Naive thymus-derived CD4-positive, alpha-beta T cell (primary cell): ENCODE data around the gene CLASRP. TPM values are rescaled to one million over a fixed set of nuclear protein-coding genes. Genes with fewer than 3 reads are reported as not detected.

ENCODE experiments used
- ATAC-seq: fragments of 150-1000 bp; cut with Tn5 transposase; 2 replicates; pipeline ENCODE4 v1.10.0; 2021; ENCODE audit warnings: mild to moderate bottlenecking, moderate library complexity
- CTCF ChIA-PET: fragments of 350-600 bp; sonication (Branson Sonifier 250); formaldehyde crosslinking; loops from one replicate; lab custom pipeline; 2021; ENCODE audit warnings: antibody characterized with exemption; lab: Charles Lee
- POLR2A ChIA-PET: fragments of 350-600 bp; sonication (Branson Sonifier 250); formaldehyde crosslinking; loops from one replicate; lab custom pipeline; 2021; ENCODE audit warnings: antibody characterized with exemption, inconsistent platforms; lab: Charles Lee
- DNase-seq, 9 donors: peaks; one replicate each; pipeline versions ENCODE4 v3.0.0 to v3.0.0-alpha.2; 2020 to 2022; ENCODE audit warnings: mixed read lengths in 1 of 9
- H3K27ac ChIP-seq: one replicate; pipeline ENCODE4 v1.7.0; 2013; ENCODE audit warnings: mild to moderate bottlenecking, low read depth, low read length, moderate library complexity
- H3K27me3 ChIP-seq, 2 donors: one replicate each; pipeline ENCODE4 v1.7.0; 2013; ENCODE audit warnings: low read length in 2 of 2, mild to moderate bottlenecking in 2 of 2, moderate library complexity in 2 of 2; ENCODE audit not compliant: control insufficient read depth in 2 of 2, insufficient read depth in 2 of 2
- H3K36me3 ChIP-seq, 3 experiments: 1 replicate in 2 of 3; 2 replicates in 1 of 3; pipeline ENCODE4 v1.7.0; 2013; ENCODE audit warnings: low read length in 3 of 3, mild to moderate bottlenecking in 3 of 3, moderate library complexity in 1 of 3; ENCODE audit not compliant: insufficient read depth in 3 of 3, control insufficient read depth in 2 of 3
- H3K4me1 ChIP-seq, 2 donors: one replicate each; pipeline ENCODE4 v1.7.0; 2013; ENCODE audit warnings: low read length in 2 of 2, mild to moderate bottlenecking in 2 of 2, moderate library complexity in 1 of 2; ENCODE audit not compliant: control insufficient read depth in 2 of 2, insufficient read depth in 2 of 2
- H3K4me3 ChIP-seq: 2 replicates; pipeline ENCODE4 v1.7.0; 2013; ENCODE audit warnings: mild to moderate bottlenecking, low read length
- H3K9me3 ChIP-seq, 3 experiments: 1 replicate in 2 of 3; 2 replicates in 1 of 3; pipeline ENCODE4 v1.7.0; 2013; ENCODE audit warnings: low read length in 3 of 3; ENCODE audit not compliant: control insufficient read depth in 2 of 3
- H3K27ac Mint-ChIP-seq, 9 donors: one replicate each; pipeline ENCODE4 v1.8.0; 2020 to 2022; ENCODE audit warnings: mixed read lengths in 9 of 9, mild to moderate bottlenecking in 8 of 9, moderate library complexity in 5 of 9, inconsistent platforms in 2 of 9
- H3K27me3 Mint-ChIP-seq, 5 donors: one replicate each; pipeline ENCODE4 v1.8.0; 2021 to 2022; ENCODE audit warnings: mixed read lengths in 5 of 5, mild to moderate bottlenecking in 1 of 5
- H3K36me3 Mint-ChIP-seq, 5 donors: one replicate each; pipeline ENCODE4 v1.8.0; 2020 to 2022; ENCODE audit warnings: mixed read lengths in 5 of 5, mild to moderate bottlenecking in 3 of 5, inconsistent platforms in 1 of 5
- H3K4me1 Mint-ChIP-seq, 7 donors: one replicate each; pipeline ENCODE4 v1.8.0; 2020 to 2022; ENCODE audit warnings: mixed read lengths in 7 of 7, mild to moderate bottlenecking in 3 of 7, inconsistent platforms in 1 of 7
- H3K4me3 Mint-ChIP-seq, 10 donors: one replicate each; pipeline ENCODE4 v1.8.0; 2020 to 2022; ENCODE audit warnings: mild to moderate bottlenecking in 10 of 10, mixed read lengths in 10 of 10, moderate library complexity in 6 of 10, inconsistent platforms in 2 of 10
- H3K9me3 Mint-ChIP-seq, 11 donors: one replicate each; pipeline ENCODE4 v1.8.0; 2020 to 2022; ENCODE audit warnings: mixed read lengths in 11 of 11, mild to moderate bottlenecking in 4 of 11, inconsistent platforms in 1 of 11, moderate library complexity in 1 of 11
- intact Hi-C, 2 donors: fragments of 100-400 bp; cut with micrococcal nuclease; formaldehyde crosslinking; loops; one replicate each; pipeline ENCODE4 v1.15.1; 2023
- polyA plus RNA-seq, 2 donors: library from polyadenylated mRNA; unstranded; fragments of 300-500 nt; fragmentation: Illumina TruSeq; gene quantifications; one replicate each; pipeline ENCODE4 v1.2.3, GENCODE V29; 2021
- total RNA-seq, 6 experiments: library from RNA in 5 of 6; stranded (reverse) in 5 of 6; gene quantifications; 1 replicate in 5 of 6; 2 replicates in 1 of 6; pipeline ENCODE4 v1.2.3 and lab custom pipeline; 2021 to 2026

The CLASRP gene
- total and polyA plus RNA-seq, 7 experiments from 2014 or later: 3.6 to 185 (median 152) TPM

- no peaks in the 10 kb centered on the region for H3K9me3 Mint-ChIP-seq
- no peaks in the 10 kb centered on the region for H3K4me1 Mint-ChIP-seq
- Histone ChIP-seq H3K27ac (no peak overlapping the region), H3K4me1 (no peaks in the 10 kb centered on the region), H3K9me3 (no peaks in the 10 kb centered on the region), H3K36me3 (peaks cover 4 to 53% (median 11%) of the 10 kb centered on the region in 3 experiments), H3K27me3 (no peaks in the 10 kb centered on the region), H3K4me3 (no peak overlapping the region)
- ATAC-seq (no peak), DNase-seq (no peak)
- H3K4me3 Mint-ChIP-seq: no peak overlapping the region
- H3K27ac Mint-ChIP-seq: peak overlapping the region in 2 of 9 donors; percentile 9 to 56
- no peaks in the 10 kb centered on the region for H3K27me3 Mint-ChIP-seq
- H3K36me3 Mint-ChIP-seq: peaks cover 0 to 35% (median 11%) of the 10 kb centered on the region in 5 donors
- intact Hi-C loops: no loop called here
- POLR2A ChIA-PET: interaction anchor here (1.2 kb wide), 1 partner anchor 12 kb away, joined by 5 read pairs; the partner anchor contains the start of gene CLASRP
- CTCF ChIA-PET: interaction anchor here (1.2 kb wide), 1 partner anchor 9 kb away, joined by 4 read pairs; no protein-coding TSS in a partner anchor
These were observed 11.5 kb upstream of the CLASRP start for GRCh38 chr19:45027371-45027770.

- no peak for DNase-seq
- H3K4me3 ChIP-seq: no peak overlapping the region
- no peak overlapping the region for H3K27ac ChIP-seq
- no peaks in the 10 kb centered on the region for H3K4me1 ChIP-seq
- Mint-ChIP-seq H3K4me3 (no peak overlapping the region), H3K27me3 (no peaks in the 10 kb centered on the region), H3K27ac (no peak overlapping the region), H3K36me3 (peaks cover 3 to 43% (median 11%) of the 10 kb centered on the region in 5 donors), H3K9me3 (no peaks in the 10 kb centered on the region), H3K4me1 (no peaks in the 10 kb centered on the region)
- no peak for ATAC-seq
- intact Hi-C loops: no loop called here
- POLR2A ChIA-PET: interaction anchor here (2.0 kb wide), 1 partner anchor 9 kb away, joined by 5 read pairs; no protein-coding TSS in a partner anchor
- CTCF ChIA-PET: no interaction called here
- H3K9me3 ChIP-seq: peaks cover 0 to 3% (median 0%) of the 10 kb centered on the region in 3 experiments
- H3K36me3 ChIP-seq: peaks cover 4 to 66% (median 18%) of the 10 kb centered on the region in 3 experiments
- no peaks in the 10 kb centered on the region for H3K27me3 ChIP-seq
These were observed 8.0 kb upstream of the CLASRP start for GRCh38 chr19:45030825-45031224.

- Histone ChIP-seq H3K27ac (no peak overlapping the region), H3K27me3 (no peaks in the 10 kb centered on the region), H3K9me3 (peaks cover 0 to 4% (median 0%) of the 10 kb centered on the region in 3 experiments), H3K4me1 (no peaks in the 10 kb centered on the region), H3K36me3 (peaks cover 4 to 66% (median 18%) of the 10 kb centered on the region in 3 experiments), H3K4me3 (no peak overlapping the region)
- peak overlapping the region in 1 of 9 donors; percentile 46 for H3K27ac Mint-ChIP-seq
- H3K36me3 Mint-ChIP-seq: peaks cover 3 to 43% (median 8%) of the 10 kb centered on the region in 5 donors
- no peak overlapping the region for H3K4me3 Mint-ChIP-seq
- ChIA-PET CTCF (no interaction called here), POLR2A (interaction anchor here (0.6 kb wide), 1 partner anchor 43 kb away, joined by 4 read pairs; no protein-coding TSS in a partner anchor)
- no peak for ATAC-seq
- H3K9me3 Mint-ChIP-seq: no peaks in the 10 kb centered on the region
- intact Hi-C loops: no loop called here
- no peaks in the 10 kb centered on the region for H3K27me3 Mint-ChIP-seq
- no peak for DNase-seq
- no peaks in the 10 kb centered on the region for H3K4me1 Mint-ChIP-seq
These were observed 6.4 kb upstream of the CLASRP start for GRCh38 chr19:45032421-45032820.

- no peak overlapping the region for H3K4me3 ChIP-seq
- peaks cover 0 to 4% (median 0%) of the 10 kb centered on the region in 3 experiments for H3K9me3 ChIP-seq
- CTCF ChIA-PET: no interaction called here
- intact Hi-C loops: no loop called here
- H3K27me3 Mint-ChIP-seq: no peaks in the 10 kb centered on the region
- ATAC-seq (no peak), DNase-seq (no peak)
- H3K27me3 ChIP-seq: no peaks in the 10 kb centered on the region
- peaks cover 0 to 4% (median 0%) of the 10 kb centered on the region in 11 donors for H3K9me3 Mint-ChIP-seq
- no peak overlapping the region for H3K27ac Mint-ChIP-seq
- no peak overlapping the region for H3K4me3 Mint-ChIP-seq
- peaks cover 10 to 59% (median 17%) of the 10 kb centered on the region in 3 experiments for H3K36me3 ChIP-seq
- peaks cover 15% of the 10 kb centered on the region in 2 donors for H3K4me1 ChIP-seq
- H3K36me3 Mint-ChIP-seq: peaks cover 2 to 40% (median 10%) of the 10 kb centered on the region in 5 donors
- POLR2A ChIA-PET: no interaction called here
- H3K27ac ChIP-seq: no peak overlapping the region
- H3K4me1 Mint-ChIP-seq: peaks cover 14 to 21% (median 19%) of the 10 kb centered on the region in 7 donors
These were observed 3.1 kb upstream of the CLASRP start for GRCh38 chr19:45035755-45036154.

- ChIA-PET POLR2A (interaction anchor here (0.7 to 3.3 kb wide), 4 partner anchors 20 to 141 kb away, joined by 3 to 18 read pairs (median 12); partner anchors contain the start of genes BLOC1S3, PPP1R37, RELB and TRAPPC6A), CTCF (no interaction called here)
- Histone ChIP-seq H3K9me3 (peaks cover 0 to 4% (median 0%) of the 10 kb centered on the region in 3 experiments), H3K27me3 (no peaks in the 10 kb centered on the region), H3K4me1 (peaks cover 15 to 24% of the 10 kb centered on the region in 2 donors), H3K27ac (peak overlapping the region; percentile 69), H3K4me3 (no peak overlapping the region), H3K36me3 (peaks cover 11 to 55% (median 17%) of the 10 kb centered on the region in 3 experiments)
- peaks cover 0 to 4% (median 0%) of the 10 kb centered on the region in 11 donors for H3K9me3 Mint-ChIP-seq
- DNase-seq: peak in 1 of 9 donors; percentile 25
- no peak for ATAC-seq
- H3K36me3 Mint-ChIP-seq: peaks cover 6 to 40% (median 11%) of the 10 kb centered on the region in 5 donors
- peak overlapping the region; percentile 18 to 93 (median 62) for H3K4me3 Mint-ChIP-seq
- no peaks in the 10 kb centered on the region for H3K27me3 Mint-ChIP-seq
- intact Hi-C loops: loop anchor here (1.0 to 2.0 kb wide), 4 partner anchors 35 to 147 kb away; partner anchors contain the start of genes BLOC1S3 (in 1 of the 2), CLPTM1 (in 1 of the 2), TOMM40 (in 1 of the 2) and TRAPPC6A (in 1 of the 2)
- peak overlapping the region in 6 of 9 donors; percentile 49 to 73 (median 68) for H3K27ac Mint-ChIP-seq
- H3K4me1 Mint-ChIP-seq: peaks cover 26 to 37% (median 33%) of the 10 kb centered on the region in 7 donors
These were observed 1.3 kb upstream of the CLASRP start for GRCh38 chr19:45037393-45038169.

- ATAC-seq (no peak), DNase-seq (no peak)
- H3K4me3 Mint-ChIP-seq: peak overlapping the region; percentile 89 to 100 (median 99)
- H3K4me1 Mint-ChIP-seq: peaks cover 26 to 49% (median 39%) of the 10 kb centered on the region in 7 donors
- Histone ChIP-seq H3K27ac (peak overlapping the region; percentile 100), H3K4me1 (peaks cover 15 to 24% of the 10 kb centered on the region in 2 donors), H3K4me3 (peak overlapping the region; percentile 85), H3K27me3 (no peaks in the 10 kb centered on the region), H3K36me3 (peaks cover 11 to 56% (median 22%) of the 10 kb centered on the region in 3 experiments), H3K9me3 (peaks cover 0 to 4% (median 0%) of the 10 kb centered on the region in 3 experiments)
- H3K9me3 Mint-ChIP-seq: peaks cover 0 to 4% (median 0%) of the 10 kb centered on the region in 11 donors
- H3K27ac Mint-ChIP-seq: peak overlapping the region; percentile 21 to 98 (median 94)
- no peaks in the 10 kb centered on the region for H3K27me3 Mint-ChIP-seq
- POLR2A ChIA-PET: interaction anchor here (1.2 to 3.3 kb wide), 5 partner anchors 9 to 138 kb away, joined by 4 to 18 read pairs (median 10); partner anchors contain the start of genes BLOC1S3, PPP1R37, RELB and TRAPPC6A
- H3K36me3 Mint-ChIP-seq: peaks cover 3 to 26% (median 9%) of the 10 kb centered on the region in 5 donors
- CTCF ChIA-PET: interaction anchor here (1.5 to 1.6 kb wide), 2 partner anchors 19 to 52 kb away, joined by 3 to 8 read pairs; no protein-coding TSS in a partner anchor
- intact Hi-C loops: no loop called here
These were observed 1.4 kb downstream of the CLASRP start for GRCh38 chr19:45040059-45040771.
